Right forelimb (tissue), 1 donor: ENCODE measurements around the gene EPHA8.

ENCODE experiments used
- DNase-seq: peaks from one replicate; pipeline ENCODE4 v3.0.0-alpha.2; 2018

Gene EPHA8

DNA sequence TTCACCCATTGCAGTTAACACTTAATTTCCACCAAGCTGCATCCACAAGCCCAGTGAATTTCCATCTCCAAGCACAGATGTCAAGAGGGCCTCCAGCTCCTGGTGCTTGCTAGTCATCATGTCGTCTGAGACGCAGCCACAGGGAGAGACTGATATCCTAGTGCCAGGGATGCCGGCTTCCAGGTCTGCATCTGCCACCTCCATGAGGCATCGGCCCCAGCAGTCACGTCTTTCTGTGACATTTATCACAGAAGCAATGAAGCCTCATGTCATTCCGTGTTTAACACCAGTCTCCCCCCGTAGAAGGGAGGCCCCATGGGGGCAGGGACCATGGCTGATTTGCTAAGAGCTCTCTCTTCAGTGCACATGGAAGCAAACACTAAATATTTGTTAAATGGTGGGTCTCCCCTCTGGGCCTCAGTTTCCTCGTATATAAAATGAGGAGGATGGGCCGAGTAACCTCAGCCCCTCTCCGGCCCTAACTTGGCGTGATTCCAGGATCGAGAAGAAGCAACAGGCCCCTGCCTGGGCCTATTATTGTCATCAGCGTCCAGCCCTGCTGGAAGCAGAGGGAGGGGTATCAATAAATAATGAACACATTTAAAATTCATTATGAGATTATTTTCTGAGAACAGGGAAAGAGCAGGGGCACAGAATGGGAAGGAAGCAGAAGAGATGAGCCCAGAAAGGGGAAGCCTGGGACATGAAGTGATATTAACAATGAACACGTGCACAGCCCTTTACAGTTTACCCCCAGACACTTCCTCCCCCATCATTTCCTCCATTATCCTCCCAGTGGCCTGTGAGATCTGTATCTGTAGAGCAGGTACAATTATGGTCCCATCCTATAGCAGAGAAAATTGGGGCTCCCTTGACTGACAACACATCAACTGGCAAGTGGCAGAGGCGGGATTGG, 88.9 kb downstream of the EPHA8 start:
- DNase-seq: no peak

GRCh38 chr1:22652881-22653316, 89.6 kb downstream of the EPHA8 start, which contains the start of gene C1QB:
Gene C1QB, plus strand, starts transcription at chr1:22653236. Its CDS starts 6,227 bp downstream, at chr1:22659463.
- no peak for DNase-seq
